Measurements from ENCODE around the gene PGBD5. TPM values are rescaled to one million over a fixed set of nuclear protein-coding genes. Genes with fewer than 3 reads are reported as not detected.
"Not testable (repeated sequence)": the region's sequence is repeated elsewhere in the genome, so short reads cannot be mapped to it uniquely, and the experiment has no call there.

The PGBD5 gene
- total RNA-seq, 2 donors from 2014 or later, result 0.52 TPM; not detected in 1

DNA sequence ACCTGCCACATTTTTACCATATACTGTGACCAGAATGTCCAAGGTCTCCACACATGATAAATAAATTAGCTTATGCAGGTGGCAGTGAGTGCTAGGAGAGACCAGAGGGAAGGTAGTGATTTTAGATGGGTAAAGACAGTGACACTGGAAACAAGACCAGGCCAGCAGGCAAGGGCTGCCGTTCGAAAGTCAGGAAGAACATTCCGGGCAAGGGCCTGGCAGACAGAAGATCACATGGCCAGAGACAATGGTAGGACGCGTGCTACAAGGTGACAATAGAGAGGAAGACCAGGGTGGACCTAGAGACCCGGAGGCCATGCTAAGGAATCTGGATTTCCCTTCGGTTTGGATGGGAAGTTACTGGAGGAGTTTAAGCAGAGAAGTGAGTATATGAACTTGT, 9.7 kb downstream of the PGBD5 start:
- no peak overlapping the region for H3K4me3 Mint-ChIP-seq
- peaks cover 60% of the 10 kb centered on the region for H3K27me3 Mint-ChIP-seq
- no peaks in the 10 kb centered on the region for H3K9me3 Mint-ChIP-seq
- ATAC-seq (replicated peaks), result no peak
- H3K27ac Mint-ChIP-seq, result no peak overlapping the region
- no peaks in the 10 kb centered on the region for H3K36me3 Mint-ChIP-seq (ENCODE audit: low read depth)
- H3K4me1 Mint-ChIP-seq, result no peaks in the 10 kb centered on the region

DNA sequence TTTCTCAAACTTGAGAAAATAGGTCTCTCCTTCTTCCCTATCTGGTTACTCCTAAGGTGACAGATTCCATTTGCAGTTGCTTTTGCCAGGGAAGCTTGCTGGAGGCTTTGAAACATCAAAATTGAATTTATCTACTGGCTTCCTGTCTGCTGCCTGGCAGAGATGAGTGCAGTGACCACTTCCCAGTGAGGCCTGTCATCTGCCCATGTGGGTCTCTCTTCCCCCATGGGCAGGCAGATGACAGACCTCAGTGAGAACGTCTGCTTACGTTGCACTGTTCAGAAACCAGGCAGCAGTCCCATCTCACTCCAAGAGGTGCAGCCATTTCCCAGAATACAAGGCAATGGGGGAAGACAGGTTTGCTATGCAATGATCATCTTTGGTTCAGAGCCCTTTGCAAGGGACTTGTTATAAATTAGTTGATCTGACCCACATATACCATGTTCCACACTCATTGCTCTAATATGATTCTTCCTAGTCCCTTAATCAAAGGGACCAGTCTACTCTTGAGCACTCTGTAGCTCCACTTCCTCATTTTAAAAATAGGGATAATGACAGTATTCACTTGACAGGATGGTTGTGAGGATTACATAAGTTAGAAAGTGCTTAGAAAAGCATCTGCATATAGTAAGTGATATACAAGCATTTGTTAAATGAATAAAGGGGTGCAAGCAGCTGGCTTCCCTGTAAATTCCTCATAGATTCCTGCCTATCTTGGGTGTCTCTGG, 10.6 kb downstream of the PGBD5 start:
- Mint-ChIP-seq H3K9me3 (no peaks in the 10 kb centered on the region), H3K27me3 (peaks cover 59% of the 10 kb centered on the region)

DNA sequence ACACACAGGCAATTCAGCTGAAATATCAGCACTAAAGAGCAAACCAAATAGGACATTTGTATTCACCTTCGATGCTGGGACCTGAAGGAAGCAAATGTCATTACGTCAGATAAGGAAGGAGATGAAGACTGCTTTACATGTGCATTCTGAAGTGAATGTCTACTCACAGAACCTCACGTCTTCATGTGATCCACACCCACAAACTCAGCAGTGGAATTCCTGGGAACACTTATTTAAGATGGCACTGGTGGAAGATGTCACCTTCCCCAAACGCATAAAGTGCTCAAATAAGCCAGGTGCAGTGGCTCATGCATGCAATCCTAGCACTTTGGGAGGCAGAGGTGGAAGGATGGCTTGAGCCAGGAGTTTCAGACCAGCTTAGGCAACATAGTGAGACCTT, 11.4 kb downstream of the PGBD5 start:
- Mint-ChIP-seq H3K27ac (no peak overlapping the region), H3K36me3 (ENCODE audit: low read depth) (no peaks in the 10 kb centered on the region), H3K4me3 (no peak overlapping the region), H3K9me3 (no peaks in the 10 kb centered on the region), H3K4me1 (no peaks in the 10 kb centered on the region), H3K27me3 (peaks cover 63% of the 10 kb centered on the region)
- ATAC-seq (replicated peaks), result no peak

More for the DNA sequence above, 10.6 kb downstream of the PGBD5 start:
- H3K4me1 Mint-ChIP-seq, result no peaks in the 10 kb centered on the region
- ATAC-seq (replicated peaks), result no peak
- no peak overlapping the region for H3K4me3 Mint-ChIP-seq
- no peak overlapping the region for H3K27ac Mint-ChIP-seq
- H3K36me3 Mint-ChIP-seq (ENCODE audit: low read depth), result no peaks in the 10 kb centered on the region

DNA sequence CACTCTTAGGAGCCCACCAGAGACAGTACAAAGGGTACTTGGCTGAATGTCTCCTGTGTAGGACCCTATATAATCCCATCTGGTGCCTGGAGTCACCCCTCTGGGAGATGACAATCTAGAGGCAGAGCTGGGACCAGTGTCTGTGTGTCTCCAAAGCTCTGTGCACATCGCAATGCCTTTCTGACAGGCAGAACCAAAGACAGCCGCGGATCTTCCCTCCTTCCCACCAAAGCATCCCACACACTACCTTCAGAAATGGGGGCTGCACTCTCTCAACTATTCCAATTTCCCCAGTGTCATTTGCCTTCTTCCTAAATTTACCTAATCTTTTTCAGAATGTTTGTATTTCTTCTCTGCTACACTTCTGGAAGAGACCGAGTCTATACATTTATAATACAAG, 12.0 kb downstream of the PGBD5 start:
- H3K27ac Mint-ChIP-seq, result no peak overlapping the region
- peaks cover 66% of the 10 kb centered on the region for H3K27me3 Mint-ChIP-seq
- no peaks in the 10 kb centered on the region for H3K36me3 Mint-ChIP-seq (ENCODE audit: low read depth)
- no peak for ATAC-seq (replicated peaks)
- no peaks in the 10 kb centered on the region for H3K4me1 Mint-ChIP-seq
- no peaks in the 10 kb centered on the region for H3K9me3 Mint-ChIP-seq
- no peak overlapping the region for H3K4me3 Mint-ChIP-seq

DNA sequence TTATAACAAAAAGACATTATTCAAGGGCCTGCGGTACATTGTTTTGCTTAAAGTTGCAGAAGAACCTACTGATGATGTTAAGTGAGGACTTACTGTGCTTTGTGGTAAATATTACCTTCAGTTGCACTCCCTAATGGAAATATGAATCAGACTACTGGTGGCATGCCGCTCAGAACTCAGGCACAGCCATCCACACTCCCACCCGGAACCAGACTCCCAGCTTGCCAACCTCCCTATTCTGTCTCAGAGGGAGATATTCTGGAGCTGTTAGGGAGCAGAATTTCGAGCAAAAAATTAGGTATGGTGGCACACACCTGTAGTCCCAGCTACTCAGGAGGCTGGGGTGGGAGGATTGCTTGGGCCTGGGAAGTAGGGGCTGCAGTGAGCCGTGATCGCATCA, 13.1 kb downstream of the PGBD5 start:
- ATAC-seq (replicated peaks), result no peak
- peaks cover 58% of the 10 kb centered on the region for H3K27me3 Mint-ChIP-seq

DNA sequence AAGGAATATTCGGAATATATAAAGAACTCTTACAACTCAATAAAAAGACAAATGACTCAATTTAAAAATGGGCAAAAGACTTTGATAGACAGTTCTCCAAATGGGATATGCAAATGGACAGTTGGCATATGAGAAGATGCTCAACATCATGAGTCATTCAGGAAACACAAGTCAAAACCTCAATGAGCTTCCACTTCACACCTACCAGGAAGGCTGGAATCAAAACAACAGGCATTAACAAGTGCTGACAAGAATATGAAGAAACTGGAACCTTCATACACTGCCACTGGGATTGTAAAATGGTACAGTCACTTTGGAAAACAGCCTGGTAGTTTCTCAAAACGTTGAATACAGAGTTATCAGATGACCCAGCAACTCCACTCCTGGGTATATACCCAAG, 17.2 kb downstream of the PGBD5 start:
- Mint-ChIP-seq H3K36me3 (ENCODE audit: low read depth) (no peaks in the 10 kb centered on the region), H3K27me3 (peaks cover 34% of the 10 kb centered on the region), H3K4me3 (no peak overlapping the region), H3K4me1 (no peaks in the 10 kb centered on the region), H3K27ac (no peak overlapping the region), H3K9me3 (no peaks in the 10 kb centered on the region)
- ATAC-seq (replicated peaks), result no peak

More for the DNA sequence above, 13.1 kb downstream of the PGBD5 start:
- Mint-ChIP-seq H3K9me3 (no peaks in the 10 kb centered on the region), H3K27ac (no peak overlapping the region), H3K4me3 (no peak overlapping the region), H3K36me3 (ENCODE audit: low read depth) (no peaks in the 10 kb centered on the region), H3K4me1 (no peaks in the 10 kb centered on the region)

DNA sequence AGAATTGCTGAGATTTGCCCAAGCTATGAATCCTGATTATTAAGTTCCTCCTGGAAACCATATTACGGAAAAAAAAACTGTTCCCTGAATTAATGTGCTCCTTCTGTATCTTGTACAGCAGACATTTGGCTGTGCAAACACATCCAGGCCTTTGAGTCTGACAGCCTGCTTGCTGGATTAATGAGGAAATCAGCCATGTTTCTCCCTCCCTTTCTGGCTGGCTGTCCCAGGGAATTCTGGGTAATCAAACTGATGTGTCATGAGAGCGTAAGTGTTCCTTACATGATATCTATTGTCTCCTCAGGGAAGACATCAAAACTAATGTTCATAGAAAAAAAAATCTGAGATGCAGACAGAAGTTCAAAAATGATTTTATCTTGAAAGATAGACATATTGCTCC, 18.8 kb downstream of the PGBD5 start:
- H3K27ac Mint-ChIP-seq, result no peak overlapping the region
- ATAC-seq (replicated peaks), result no peak
- peaks cover 26% of the 10 kb centered on the region for H3K27me3 Mint-ChIP-seq
- H3K4me1 Mint-ChIP-seq, result no peaks in the 10 kb centered on the region
- H3K4me3 Mint-ChIP-seq, result no peak overlapping the region
- no peaks in the 10 kb centered on the region for H3K9me3 Mint-ChIP-seq
- no peaks in the 10 kb centered on the region for H3K36me3 Mint-ChIP-seq (ENCODE audit: low read depth)

DNA sequence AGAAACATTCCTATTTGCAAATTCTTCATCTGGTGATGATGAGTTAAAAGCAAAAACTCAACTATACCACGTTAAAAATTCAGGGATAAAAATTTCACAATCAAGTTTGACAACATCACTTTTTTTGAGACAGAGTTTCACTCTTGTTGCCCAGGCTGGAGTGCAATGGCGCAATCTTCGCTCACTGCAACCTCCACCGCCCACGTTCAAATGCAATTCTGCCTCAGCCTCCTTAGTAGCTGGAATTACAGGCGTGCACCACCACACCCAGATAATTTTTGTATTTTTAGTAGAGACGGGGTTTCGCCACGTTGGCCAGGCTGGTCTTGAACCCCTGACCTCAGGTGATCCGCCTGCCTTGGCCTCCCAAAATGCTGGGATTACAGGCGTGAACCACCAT, 19.4 kb downstream of the PGBD5 start:
- not testable (repeated sequence) for H3K27ac Mint-ChIP-seq; H3K4me3 Mint-ChIP-seq; ATAC-seq (replicated peaks); H3K4me1 Mint-ChIP-seq; H3K9me3 Mint-ChIP-seq; H3K36me3 Mint-ChIP-seq (ENCODE audit: low read depth)
- H3K27me3 Mint-ChIP-seq, result peaks cover 23% of the 10 kb centered on the region

DNA sequence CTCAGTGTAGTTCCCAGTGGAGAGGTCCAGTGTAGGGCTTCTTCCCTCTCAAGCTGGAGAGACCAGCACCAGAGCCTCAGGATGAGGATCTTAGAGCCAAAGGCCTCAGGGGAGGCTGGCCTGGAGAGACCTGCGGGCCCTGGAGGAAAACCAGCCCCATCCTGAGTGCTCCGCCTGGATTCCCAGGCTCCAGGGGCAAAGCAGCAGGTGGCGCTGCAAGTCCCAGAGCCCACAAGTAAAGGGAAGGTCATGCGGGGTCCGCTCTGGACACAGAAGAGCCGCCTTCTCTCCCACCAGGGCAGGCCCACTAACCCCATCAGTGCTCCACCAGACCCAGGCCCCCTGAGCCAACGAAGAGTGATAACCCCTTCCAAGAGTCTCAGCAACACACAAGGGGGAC, 22.7 kb downstream of the PGBD5 start:
- Mint-ChIP-seq H3K4me3 (no peak overlapping the region), H3K36me3 (ENCODE audit: low read depth) (no peaks in the 10 kb centered on the region), H3K4me1 (no peaks in the 10 kb centered on the region), H3K9me3 (no peaks in the 10 kb centered on the region), H3K27me3 (peaks cover 25% of the 10 kb centered on the region), H3K27ac (no peak overlapping the region)
- no peak for ATAC-seq (replicated peaks)

DNA sequence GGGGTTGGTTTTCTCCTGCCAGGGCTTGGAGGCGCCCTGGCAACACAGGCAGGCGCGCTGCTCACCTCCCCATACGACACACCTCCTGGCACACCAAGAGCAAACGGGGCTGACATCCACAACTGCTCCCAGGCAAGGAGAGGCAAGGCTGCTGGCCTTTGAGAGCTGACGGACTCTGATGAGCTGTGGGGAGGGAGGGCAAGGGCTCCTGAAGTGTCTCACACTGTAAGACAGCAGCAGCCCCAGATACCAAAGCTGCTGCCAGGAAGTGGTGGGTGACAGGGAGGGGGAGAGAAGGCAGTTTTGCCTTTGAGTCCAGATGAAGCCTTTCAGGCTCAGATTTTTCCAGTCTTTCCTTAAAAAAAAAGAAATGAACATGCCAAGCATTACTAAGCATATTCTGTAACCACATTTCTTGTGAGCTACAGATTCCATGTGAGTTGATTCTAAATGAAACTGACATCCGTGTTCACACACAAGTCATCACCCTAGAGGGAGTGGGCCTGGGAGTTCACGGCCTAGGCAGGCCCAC, 24.3 kb downstream of the PGBD5 start:
- Mint-ChIP-seq H3K4me1 (no peaks in the 10 kb centered on the region), H3K9me3 (no peaks in the 10 kb centered on the region), H3K27ac (no peak overlapping the region), H3K36me3 (ENCODE audit: low read depth) (no peaks in the 10 kb centered on the region), H3K27me3 (peaks cover 29% of the 10 kb centered on the region), H3K4me3 (no peak overlapping the region)
- no peak for ATAC-seq (replicated peaks)

DNA sequence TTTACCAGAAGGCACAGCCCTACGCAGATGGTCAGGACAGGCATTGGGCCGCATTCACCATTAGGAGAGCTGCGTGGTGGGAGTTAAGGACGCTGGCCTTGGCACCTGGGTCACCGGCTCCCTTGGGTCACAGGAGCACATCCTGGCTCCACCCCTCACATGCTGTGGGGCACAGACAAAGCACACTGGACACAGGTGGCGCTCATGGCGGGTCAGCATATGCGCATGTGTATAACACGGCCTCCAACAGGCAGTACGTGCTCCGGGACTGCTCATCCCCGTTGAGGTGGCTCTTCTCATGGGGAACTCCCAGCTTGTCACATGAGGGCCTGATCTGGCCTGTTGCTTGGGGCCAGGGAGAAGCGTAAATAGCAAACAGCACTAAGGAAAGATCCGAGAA, 25.0 kb downstream of the PGBD5 start:
- Mint-ChIP-seq H3K4me1 (no peaks in the 10 kb centered on the region), H3K9me3 (no peaks in the 10 kb centered on the region), H3K27ac (no peak overlapping the region), H3K36me3 (ENCODE audit: low read depth) (no peaks in the 10 kb centered on the region), H3K27me3 (peaks cover 34% of the 10 kb centered on the region), H3K4me3 (no peak overlapping the region)
- no peak for ATAC-seq (replicated peaks)

DNA sequence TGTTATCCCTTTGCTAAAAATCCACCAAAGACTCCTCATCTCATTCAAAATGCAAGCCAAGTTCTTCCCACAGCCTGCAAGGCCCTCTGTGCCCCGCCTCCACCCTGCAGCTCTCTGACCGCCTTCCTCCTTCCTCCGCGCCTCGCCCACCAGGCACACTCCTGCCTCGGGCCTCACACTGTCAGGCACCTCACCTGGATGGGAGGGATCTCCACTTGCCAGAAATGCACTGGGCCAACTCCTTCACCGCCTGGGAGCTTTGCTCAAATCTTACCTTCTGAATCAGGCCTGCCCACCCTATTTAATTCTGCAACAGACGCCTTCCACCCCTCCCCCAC, 26.2 kb downstream of the PGBD5 start:
- H3K27me3 Mint-ChIP-seq, result peaks cover 34% of the 10 kb centered on the region
- no peak overlapping the region for H3K4me3 Mint-ChIP-seq
- no peak overlapping the region for H3K27ac Mint-ChIP-seq
- H3K9me3 Mint-ChIP-seq, result no peaks in the 10 kb centered on the region
- H3K4me1 Mint-ChIP-seq, result no peaks in the 10 kb centered on the region
- H3K36me3 Mint-ChIP-seq (ENCODE audit: low read depth), result no peaks in the 10 kb centered on the region
- ATAC-seq (replicated peaks), result no peak

DNA sequence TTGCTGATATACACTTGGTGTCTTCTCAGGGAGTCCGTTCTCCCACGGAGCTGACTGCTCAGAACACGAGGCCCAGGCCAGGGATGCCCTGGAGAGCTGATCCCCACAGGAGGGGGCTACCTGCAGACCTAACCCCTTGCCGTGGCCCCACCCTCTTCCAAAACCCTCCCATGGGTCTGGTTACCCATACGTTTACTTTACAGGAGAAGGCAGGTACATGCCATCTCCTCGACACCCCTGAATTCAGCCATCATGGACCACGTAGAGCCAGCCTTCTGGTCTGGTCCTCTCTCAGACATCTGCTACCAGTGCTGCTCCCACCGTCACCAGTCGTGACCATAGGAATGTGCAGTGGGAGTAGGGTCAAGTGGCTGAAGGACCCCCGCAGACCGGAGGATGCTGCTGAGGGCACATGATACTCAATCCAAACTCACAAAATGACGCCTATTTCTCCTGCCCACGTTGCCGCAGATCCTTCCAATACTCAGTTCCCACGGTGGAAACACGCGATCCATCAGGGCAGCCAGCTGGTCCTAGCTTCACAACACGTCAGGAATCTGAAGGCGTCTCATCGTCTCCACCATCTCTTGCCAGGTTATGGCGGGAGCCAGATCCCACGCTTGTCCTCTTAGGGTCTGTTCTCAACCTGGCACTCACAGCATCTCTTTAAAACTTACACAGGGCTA, 26.7 kb downstream of the PGBD5 start:
- no peak overlapping the region for H3K4me3 Mint-ChIP-seq
- H3K4me1 Mint-ChIP-seq, result no peaks in the 10 kb centered on the region
- H3K27ac Mint-ChIP-seq, result no peak overlapping the region
- no peaks in the 10 kb centered on the region for H3K36me3 Mint-ChIP-seq (ENCODE audit: low read depth)
- ATAC-seq (replicated peaks), result no peak
- H3K9me3 Mint-ChIP-seq, result no peaks in the 10 kb centered on the region
- H3K27me3 Mint-ChIP-seq, result peaks cover 34% of the 10 kb centered on the region

DNA sequence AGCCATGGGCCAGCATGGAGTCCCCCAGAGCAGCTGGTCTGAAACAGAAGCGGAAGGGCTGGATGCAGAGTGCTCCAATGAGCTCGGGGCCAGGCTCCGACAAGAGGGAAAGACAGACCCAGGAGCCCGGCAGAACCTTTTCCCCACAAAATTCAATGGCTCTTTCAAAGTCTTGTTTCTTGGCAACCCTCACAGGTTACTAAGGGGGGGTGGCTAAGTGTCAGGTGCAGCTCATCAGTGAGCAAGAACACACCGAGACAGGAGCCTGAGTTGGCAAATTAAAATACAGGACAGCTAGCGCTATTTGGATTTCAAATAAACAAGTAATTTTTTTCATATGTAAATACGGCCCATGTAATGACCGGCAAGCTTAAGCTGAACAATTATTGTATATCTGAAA, 27.3 kb downstream of the PGBD5 start:
- no peaks in the 10 kb centered on the region for H3K9me3 Mint-ChIP-seq
- no peak for ATAC-seq (replicated peaks)
- no peaks in the 10 kb centered on the region for H3K4me1 Mint-ChIP-seq
- H3K27me3 Mint-ChIP-seq, result peaks cover 32% of the 10 kb centered on the region
- no peaks in the 10 kb centered on the region for H3K36me3 Mint-ChIP-seq (ENCODE audit: low read depth)
- H3K27ac Mint-ChIP-seq, result no peak overlapping the region
- no peak overlapping the region for H3K4me3 Mint-ChIP-seq

DNA sequence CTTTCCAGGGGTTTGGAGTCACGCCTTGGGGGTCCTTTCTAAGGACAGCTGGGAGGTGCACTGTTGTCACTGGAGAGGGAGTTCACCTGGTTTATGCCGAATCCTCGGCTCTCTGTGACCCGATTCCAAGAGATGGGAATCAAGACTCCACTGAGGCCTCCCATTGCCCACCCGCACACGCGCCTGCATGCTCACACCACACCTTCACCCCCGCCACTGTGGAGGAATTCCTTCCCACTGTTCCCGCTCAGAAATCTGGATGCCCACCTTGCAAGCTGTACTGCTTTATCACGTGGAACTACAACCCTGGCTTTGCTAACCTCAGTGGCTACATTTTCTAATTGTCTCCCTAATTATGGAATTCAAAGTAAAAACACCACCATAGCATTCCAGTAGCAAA, 29.2 kb downstream of the PGBD5 start:
- Mint-ChIP-seq H3K27me3 (peaks cover 32% of the 10 kb centered on the region), H3K4me1 (no peaks in the 10 kb centered on the region), H3K4me3 (no peak overlapping the region), H3K9me3 (no peaks in the 10 kb centered on the region), H3K27ac (no peak overlapping the region), H3K36me3 (ENCODE audit: low read depth) (no peaks in the 10 kb centered on the region)
- no peak for ATAC-seq (replicated peaks)
